Kidney epithelial cell (primary cell): ENCODE results near the gene SQOR. TPM values are rescaled to one million over a fixed set of nuclear protein-coding genes. Genes with fewer than 3 reads are reported as not detected.

Experiments used
- DNase-seq: peaks from one replicate; pipeline ENCODE4 v3.0.0-alpha.2; 2010; ENCODE audit warnings: low read depth
- H3K27me3 ChIP-seq: 2 replicates; pipeline ENCODE4 v1.6.0; 2011; ENCODE audit warnings: low read length; ENCODE audit not compliant: control insufficient read depth, insufficient read depth
- H3K36me3 ChIP-seq: 2 replicates; pipeline ENCODE4 v1.5.1; 2011; ENCODE audit warnings: low read length; ENCODE audit not compliant: control insufficient read depth, insufficient read depth
- H3K4me3 ChIP-seq: 2 replicates; pipeline ENCODE4 v1.5.1; 2011; ENCODE audit warnings: low read depth, mild to moderate bottlenecking, control low read depth, low read length
- CTCF ChIP-seq: IDR thresholded peaks from 2 replicates; pipeline ENCODE4 v1.5.1; 2011; ENCODE audit warnings: mild to moderate bottlenecking, moderate library complexity, low read length, control low read depth, inconsistent platforms; ENCODE audit not compliant: insufficient read depth, poor library complexity, severe bottlenecking
- total RNA-seq: library from RNA; depleted of rRNA; stranded (reverse); fragments of >200 nt; gene quantifications from 2 replicates; pipeline ENCODE4 v1.2.3, GENCODE V29; 2015

SQOR gene
- total RNA-seq, 1 donor from 2014 or later = 46.2 TPM

- H3K36me3 ChIP-seq = no peaks in the 10 kb centered on the region
- peak; percentile 79 for TF ChIP-seq CTCF
These were observed 71.0 kb downstream of the SQOR start for GRCh38 chr15:45705510-45706473.

GRCh38 chr15:45710657-45711056, 75.8 kb downstream of the SQOR start:
- Histone ChIP-seq H3K36me3 (no peaks in the 10 kb centered on the region), H3K4me3 (no peak overlapping the region), H3K27me3 (no peaks in the 10 kb centered on the region)
- no peak for TF ChIP-seq CTCF
- DNase-seq = no peak

More at GRCh38 chr15:45705510-45706473, 71.0 kb downstream of the SQOR start:
- peak overlapping the region; percentile 50 for H3K4me3 ChIP-seq
- no peaks in the 10 kb centered on the region for H3K27me3 ChIP-seq
- DNase-seq = peak; percentile 38

- H3K36me3 ChIP-seq = no peaks in the 10 kb centered on the region
- H3K27me3 ChIP-seq = no peaks in the 10 kb centered on the region
- H3K4me3 ChIP-seq = no peak overlapping the region
- no peak for DNase-seq
- TF ChIP-seq CTCF = peak; percentile 85
These were observed 80.0 kb downstream of the SQOR start for GRCh38 chr15:45714590-45715488.

- Histone ChIP-seq H3K27me3 (no peaks in the 10 kb centered on the region), H3K4me3 (no peak overlapping the region), H3K36me3 (no peaks in the 10 kb centered on the region)
- TF ChIP-seq CTCF = peak; percentile 29
- no peak for DNase-seq
These were observed 80.7 kb downstream of the SQOR start for GRCh38 chr15:45715528-45715927.

- Histone ChIP-seq H3K4me3 (no peak overlapping the region), H3K27me3 (no peaks in the 10 kb centered on the region), H3K36me3 (no peaks in the 10 kb centered on the region)
- DNase-seq = no peak
- TF ChIP-seq CTCF = no peak
These were observed 84.7 kb downstream of the SQOR start for GRCh38 chr15:45719490-45719889.
